MM.1S (cell line): ENCODE measurements around the gene ING4.

Experiments used
- EZH2 ChIP-seq: fragments of 300-600 bp; sonication (generic); optimal IDR thresholded peaks from 2 replicates; pipeline ENCODE3; 2017; ENCODE audit warnings: low read depth, mild to moderate bottlenecking, antibody characterized with exemption, low read length, mixed read lengths
- EZH2phosphoT487 ChIP-seq: fragments of 300-600 bp; sonication (generic); IDR thresholded peaks from 2 replicates; pipeline ENCODE4 v1.6.1; 2018; ENCODE audit warnings: antibody characterized with exemption, low read length
- TF ChIP-seq, protein P1 (sequence below): fragments of 300-600 bp; sonication (generic); IDR thresholded peaks from 2 replicates; pipeline ENCODE4 v1.5.1; 2016; ENCODE audit warnings: antibody characterized with exemption, low read length, mixed read lengths

DNA sequence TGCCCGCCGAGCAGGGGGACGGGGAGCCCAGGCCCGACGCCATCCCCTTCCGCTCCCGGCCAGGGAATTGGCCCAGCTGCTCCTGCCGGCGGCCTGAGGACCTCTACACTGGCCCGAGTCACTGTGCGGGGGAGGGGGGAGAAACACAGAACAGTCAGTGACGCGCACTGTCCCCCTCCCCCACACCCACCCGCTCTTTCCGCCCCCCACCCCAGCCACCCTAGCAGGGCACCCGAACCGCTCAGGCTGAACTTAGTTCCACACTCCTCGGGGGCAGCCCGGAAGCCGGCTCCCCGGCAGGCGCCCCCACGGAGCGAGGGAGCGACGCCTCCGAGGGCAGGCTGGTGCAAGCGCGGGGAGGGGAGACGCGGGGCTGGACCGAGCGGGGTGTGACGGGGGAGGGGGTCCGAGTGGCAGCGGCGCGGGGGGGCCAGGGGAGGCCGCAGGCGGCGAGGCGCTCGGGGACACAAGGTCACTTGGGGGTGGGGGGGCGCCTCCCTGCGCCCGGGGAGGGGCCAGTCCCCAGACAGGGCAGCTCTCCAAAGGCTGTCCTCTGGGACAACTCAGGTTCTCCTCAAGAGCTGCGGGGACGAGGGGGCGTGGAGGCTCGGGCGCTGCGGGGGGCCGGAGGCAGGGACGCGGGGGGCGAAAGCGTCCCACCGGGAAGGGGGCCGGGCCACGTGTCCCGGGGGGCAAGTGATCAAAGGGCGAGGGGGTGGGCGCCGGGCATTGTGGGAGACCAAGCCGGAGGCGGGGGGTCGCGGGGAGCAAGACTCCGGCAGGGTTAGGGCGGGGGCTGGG is 56.4 kb downstream of the ING4 start:
- TF ChIP-seq, protein P1, sequence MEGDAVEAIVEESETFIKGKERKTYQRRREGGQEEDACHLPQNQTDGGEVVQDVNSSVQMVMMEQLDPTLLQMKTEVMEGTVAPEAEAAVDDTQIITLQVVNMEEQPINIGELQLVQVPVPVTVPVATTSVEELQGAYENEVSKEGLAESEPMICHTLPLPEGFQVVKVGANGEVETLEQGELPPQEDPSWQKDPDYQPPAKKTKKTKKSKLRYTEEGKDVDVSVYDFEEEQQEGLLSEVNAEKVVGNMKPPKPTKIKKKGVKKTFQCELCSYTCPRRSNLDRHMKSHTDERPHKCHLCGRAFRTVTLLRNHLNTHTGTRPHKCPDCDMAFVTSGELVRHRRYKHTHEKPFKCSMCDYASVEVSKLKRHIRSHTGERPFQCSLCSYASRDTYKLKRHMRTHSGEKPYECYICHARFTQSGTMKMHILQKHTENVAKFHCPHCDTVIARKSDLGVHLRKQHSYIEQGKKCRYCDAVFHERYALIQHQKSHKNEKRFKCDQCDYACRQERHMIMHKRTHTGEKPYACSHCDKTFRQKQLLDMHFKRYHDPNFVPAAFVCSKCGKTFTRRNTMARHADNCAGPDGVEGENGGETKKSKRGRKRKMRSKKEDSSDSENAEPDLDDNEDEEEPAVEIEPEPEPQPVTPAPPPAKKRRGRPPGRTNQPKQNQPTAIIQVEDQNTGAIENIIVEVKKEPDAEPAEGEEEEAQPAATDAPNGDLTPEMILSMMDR = no peak
- no peak for TF ChIP-seq EZH2
- no peak for TF ChIP-seq EZH2phosphoT487
